HS-5 (cell line): ENCODE data around the gene ILDR2.

Experiments
- DNase-seq: peaks from one replicate; pipeline ENCODE4 v3.0.0-alpha.2; 2012; ENCODE audit warnings: low read depth

ILDR2 gene

DNA sequence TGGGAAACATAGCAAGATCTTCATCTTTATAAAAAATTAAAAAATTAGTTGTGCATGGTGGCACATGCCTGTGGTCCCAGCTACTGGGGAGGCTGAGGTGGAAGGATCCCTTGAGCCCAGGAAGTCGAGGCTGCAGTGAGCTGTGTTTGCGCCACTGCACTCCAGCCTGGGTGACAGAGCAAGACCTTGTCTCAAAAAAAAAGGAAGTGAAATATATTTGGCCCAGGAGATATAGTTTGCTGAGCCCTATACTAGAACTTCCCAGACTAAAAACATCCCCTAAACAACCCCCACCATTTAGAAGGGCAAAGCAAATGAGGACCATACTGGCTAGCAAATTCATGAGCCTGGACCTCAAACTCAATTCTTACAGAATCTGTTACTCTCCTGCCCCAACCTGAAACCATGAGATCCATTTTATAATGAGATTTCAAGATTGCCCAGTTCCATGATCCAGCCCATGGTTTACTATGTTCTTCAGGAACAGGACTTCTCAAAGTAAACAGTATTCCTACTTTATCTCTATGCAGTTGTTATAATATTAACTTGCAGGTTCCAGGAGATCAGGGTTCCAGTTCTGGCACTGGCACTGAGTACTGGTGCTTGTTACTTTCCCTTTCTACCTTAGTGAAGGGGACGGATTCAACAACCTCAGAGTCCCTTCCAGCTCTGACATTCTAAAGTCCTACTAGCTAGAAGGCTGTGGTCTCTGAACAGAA, 50.4 kb downstream of the ILDR2 start:
- DNase-seq, result no peak

DNA sequence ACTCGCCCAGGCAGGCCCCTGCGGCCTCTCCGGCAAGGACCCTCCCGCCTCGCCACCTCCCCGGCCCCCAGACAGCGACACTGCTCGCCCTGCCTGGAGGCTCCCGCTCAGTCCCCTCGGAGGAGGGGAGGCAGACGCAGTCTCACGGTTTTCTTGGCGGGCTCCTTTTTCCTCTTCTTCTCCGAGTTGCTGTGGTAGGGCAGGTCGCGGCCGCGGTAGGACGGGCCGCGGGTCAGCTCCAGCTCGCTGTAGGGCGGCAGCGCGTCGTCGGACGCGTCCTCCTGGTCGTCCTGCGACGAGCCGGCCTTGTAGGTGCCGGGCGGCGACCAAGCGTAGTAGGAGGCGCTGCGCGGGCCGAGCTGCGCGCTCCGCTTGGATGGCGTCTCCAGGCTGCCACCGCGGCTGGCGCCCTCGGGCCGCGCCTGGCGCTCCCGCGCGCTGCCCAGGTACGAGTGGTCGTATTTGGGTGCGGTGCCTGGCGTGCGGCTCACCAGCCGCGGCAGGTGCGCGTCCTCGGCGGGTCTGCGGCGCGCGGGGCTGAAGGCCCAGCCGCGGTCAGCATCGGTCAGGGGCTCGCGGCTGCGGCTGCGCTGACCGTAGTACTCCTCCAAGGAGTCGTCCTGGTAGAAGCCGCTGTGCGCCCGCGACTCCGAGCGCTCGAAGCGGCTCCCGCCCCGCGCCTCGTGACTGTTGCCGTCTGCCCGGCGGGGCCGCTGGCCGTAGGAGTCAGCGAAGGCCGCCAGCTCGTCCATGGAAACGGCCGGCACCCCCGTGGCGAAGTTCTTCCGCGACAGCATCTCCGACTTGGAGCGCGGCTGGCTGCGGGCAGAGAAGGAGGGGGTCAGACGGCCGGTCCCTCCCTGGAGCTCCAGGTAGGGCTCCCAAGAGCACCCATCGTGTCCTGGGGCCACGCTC, 54.5 kb downstream of the ILDR2 start:
- no peak for DNase-seq

DNA sequence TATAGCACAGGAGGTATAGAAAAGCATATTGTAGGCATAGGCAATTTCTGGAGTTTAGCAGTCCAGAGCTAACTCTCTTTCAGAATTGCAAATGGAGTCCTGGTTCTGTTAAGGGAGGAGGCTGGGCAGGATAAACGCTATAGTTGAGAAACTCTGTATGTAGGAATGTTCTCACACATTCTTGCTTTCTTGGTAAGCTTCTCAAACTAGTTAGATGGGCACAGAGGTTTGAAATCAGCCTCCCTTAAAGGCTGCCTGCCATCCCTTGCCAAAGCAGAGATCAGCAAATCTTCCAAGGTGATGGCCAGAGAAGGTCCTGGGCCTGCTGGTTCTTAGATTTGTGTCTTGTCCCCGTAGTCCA, 56.4 kb downstream of the ILDR2 start:
- no peak for DNase-seq

DNA sequence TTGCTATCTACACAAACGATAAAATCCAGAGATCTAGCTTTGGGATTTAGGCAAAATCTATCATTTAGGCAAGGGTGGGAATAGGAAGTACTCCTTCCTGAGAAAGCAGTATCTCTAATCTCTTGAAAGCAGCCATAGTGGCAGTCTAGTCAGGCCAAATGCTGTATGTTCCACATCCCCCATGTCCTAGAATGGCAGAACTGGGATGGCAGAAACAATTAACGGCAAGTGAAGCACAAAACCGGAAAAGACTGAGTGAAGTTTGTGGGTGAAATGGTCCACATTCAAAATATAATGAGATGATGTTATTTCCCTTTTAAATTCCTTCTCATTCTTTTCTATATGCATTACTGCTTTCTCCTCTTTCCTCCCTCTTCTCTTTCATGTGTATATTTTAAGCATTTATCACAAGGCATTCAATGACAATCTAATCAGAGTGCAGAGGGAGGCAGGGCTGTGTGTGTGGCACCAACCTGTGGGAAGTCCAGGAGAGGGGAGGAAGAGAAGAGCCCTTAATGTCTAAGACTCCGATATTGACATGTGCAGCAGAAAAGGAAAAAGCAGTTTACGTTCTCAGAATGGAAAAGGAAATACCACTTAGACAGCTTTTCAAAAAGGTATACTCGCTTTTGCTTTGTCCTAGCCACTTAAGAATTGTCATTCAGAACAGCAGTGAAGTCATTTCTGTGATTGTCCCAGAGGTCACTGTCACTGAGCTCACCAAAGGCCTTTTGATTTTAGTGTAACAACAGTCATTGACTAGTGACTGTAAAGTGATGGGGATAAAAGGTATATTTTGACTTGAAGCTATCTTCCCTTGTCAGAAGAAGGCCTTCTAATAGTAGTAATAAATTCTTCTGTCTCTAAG, 57.0 kb downstream of the ILDR2 start:
- no peak for DNase-seq

DNA sequence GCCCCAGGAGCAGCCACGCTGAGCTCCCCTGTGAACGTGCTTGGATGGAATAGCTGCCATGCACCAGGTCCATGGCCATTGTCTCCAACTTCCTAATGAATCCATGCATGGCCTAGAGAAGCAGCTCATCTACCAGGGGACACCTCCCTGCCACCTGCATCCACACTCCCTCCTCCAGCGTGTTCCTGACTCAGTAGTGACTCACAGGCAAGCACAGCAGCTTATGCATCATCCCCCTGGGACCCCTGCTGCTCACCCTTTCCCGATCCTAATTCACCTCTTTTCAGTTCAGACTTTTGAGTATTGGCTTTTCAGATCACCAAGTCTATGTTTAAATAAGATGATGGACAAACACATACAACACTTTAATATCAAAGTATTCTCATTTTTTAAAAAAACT, 59.4 kb downstream of the ILDR2 start:
- no peak for DNase-seq

DNA sequence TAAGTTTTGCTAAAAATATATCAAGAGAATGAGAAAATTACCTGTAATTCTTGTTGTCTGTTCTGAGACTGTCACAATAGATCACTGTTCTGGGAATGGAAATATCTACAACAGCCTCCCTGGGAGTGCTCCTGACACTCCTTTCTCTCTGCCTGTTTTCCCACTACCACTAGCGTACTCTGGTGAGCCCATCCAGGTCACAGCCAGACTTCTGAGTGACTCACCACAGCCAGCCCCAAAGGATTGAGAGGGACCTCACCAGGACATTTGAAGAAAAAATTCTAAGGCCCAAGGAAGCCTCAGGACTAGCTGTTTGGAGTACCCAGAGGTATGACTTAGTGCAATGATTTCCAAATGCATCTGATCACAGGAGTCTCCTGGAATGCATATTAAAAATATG, 60.3 kb downstream of the ILDR2 start:
- DNase-seq, result no peak

DNA sequence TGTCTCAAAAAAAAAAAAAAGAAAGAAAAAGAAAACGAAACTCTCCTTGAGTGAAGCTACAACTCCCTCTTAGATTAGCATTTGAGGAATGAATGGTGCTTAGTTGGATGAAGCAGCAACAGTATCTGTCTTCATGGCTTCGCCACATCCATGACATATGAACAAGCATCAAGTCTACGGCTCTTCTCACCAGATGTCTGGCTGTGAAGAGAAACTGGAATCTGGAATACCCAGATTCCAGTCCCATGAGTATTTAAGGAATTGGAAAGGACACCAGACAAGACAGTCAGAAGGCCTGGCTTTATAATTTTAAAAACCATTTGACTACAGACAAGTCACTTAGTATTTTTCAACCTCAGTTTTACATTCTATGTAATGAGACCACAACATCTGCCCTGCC, 61.2 kb downstream of the ILDR2 start:
- DNase-seq, result no peak

DNA sequence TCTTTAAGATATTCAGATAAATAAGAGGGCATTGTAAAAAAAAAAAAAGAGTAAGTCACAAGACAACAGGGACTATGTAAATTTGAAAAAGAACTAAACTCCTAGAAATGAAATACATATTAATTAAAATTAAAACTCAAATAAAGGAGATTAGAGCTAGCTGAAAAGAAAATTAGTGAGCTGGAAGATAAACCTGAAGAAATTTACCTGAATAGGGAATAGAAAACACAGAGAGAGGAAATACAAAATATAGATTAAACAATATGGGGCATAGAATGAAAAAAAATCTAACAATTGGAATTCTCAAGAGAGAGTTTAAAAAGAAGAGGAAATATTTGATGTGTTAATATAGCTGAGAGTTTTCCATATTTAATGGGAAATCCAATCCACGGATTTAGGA, 63.7 kb downstream of the ILDR2 start:
- DNase-seq, result no peak

DNA sequence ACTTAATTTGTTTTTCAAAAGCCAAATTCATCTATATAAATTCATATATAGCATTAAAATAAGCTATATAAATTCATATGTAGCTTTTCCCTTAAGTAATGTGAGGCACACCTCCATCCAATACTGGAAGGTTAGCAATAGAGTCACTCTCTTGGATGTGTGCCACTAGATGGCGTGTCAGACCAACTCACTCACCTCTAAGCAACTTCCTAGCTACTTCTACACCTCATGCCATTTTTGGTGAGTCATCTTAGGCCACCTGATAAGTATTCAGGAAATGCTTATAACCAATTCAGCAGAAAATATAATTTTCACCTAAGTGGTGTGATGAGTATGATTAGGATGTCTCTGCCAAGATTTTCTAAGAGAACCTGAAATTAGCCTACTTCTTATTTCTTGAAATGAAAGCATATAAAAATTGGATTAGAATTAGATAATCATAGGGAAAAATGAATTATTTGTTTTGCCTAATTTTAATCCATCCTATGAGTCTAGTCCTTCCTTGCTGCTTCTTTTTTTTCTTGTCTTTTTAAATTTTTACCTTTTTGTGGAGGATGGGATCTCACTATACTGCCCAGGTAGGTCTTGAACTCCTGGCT, 64.8 kb downstream of the ILDR2 start:
- peak; percentile 60 for DNase-seq

DNA sequence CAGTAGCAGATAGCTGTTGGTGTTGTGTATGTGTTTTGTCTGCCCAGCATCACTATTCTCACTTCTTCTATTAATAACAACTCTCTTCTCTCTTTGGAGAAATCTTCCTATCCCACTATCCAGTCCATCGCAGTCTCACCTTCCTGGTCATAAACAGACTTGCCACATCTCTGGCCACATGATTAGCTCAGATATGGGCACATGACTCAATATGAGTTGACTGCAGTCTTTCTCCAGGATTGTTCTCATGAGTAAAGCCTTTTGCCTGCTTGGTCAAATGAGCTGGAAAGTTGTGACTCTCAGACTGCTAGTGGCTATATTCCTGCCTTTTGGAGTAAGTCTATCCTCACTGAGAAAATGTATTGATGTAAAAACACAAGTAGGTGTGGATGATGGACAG, 66.4 kb downstream of the ILDR2 start:
- DNase-seq, result no peak

DNA sequence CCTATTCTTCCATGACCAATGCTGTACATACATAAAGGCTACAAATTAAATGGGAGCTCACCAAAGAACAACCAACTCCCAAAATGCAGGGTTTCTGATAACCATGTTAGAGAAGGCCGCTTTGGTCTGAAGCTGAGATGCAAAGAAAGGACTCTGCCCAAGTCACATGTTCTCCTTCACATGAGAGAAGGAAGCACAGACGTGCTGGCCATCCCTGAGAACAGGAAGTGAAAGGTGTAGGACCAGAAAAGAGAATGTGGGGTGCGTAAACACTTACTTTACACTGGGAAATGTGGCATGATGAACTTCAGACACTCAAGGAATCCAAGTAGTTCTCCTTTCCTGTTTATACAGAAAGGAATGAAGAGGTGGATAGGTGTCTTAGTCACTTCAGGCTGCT, 67.6 kb downstream of the ILDR2 start:
- no peak for DNase-seq

DNA sequence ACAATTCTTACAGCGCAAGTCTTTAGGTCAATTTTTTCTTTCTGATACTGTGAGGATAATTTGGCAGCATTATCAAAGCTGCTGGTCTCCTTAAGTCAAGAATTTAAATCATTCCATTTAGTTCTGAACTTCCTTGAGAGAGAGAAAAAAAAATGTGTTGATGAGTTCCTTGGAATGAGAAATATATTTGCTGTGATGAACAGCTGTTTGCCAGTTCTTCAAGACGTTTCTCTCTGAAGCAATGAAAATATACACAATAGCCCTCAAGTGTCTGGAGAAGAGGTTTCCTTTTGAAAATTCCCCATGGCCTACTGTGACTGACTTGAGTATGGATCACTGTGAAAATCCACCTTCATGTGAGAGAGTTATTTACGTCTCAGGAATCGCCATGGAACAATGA, 68.3 kb downstream of the ILDR2 start:
- no peak for DNase-seq

DNA sequence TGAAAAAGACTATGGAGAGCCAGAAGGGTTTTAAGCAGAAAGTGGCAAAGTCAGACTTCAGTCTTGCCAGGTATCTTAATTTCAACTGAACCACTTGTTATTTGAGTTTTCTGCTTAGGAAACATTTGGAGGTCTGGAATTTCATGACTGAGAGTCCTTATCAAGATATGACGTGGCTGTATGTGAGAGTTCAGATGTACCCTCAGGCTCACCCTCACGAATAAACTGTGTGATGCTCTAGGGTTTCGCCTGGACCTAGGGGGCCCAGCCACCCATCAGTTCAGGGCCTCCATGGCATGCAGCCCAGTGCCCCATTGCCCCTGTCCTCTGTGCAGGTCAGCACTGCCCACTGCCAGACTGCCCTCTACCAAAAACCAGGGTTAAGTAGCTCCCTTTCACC, 68.7 kb downstream of the ILDR2 start:
- DNase-seq, result no peak

DNA sequence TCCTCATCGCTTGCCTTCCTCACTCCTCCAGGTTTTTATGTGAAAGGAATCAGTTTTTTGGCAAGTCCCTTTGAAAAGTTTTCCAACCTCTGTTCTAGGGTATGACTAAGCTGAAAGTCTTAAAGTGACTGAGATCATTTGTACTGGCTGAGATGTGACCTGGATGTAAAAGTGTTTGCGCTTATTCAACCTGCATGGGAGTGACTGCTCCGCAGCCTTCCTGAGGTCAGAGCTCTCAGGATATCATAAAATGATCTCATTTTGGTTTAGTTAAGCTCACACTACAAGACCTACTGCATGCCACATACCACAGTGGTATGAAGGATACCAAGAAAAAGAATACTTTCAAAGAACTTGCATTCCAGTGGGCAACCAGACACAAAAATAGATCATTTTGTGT, 69.4 kb downstream of the ILDR2 start:
- peak; percentile 14 for DNase-seq

DNA sequence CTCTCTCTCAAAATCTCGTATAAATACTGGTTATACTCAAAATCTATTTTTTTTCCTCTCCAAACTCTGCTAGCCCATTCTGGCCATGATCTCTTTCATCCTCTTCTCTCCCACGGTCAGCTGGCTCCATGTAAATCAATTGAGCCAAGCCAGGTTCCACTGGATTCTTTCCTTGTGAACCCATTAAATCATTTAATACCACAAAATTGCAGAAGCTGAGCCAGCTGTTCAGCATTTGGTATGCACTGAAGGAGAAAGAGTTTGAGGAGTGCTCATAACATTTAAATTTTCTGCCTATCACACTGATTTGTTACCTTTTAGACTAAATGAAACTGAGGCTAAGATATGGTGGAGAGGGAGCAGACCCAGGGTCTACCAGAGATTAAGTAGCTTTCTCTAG, 70.2 kb downstream of the ILDR2 start:
- no peak for DNase-seq

DNA sequence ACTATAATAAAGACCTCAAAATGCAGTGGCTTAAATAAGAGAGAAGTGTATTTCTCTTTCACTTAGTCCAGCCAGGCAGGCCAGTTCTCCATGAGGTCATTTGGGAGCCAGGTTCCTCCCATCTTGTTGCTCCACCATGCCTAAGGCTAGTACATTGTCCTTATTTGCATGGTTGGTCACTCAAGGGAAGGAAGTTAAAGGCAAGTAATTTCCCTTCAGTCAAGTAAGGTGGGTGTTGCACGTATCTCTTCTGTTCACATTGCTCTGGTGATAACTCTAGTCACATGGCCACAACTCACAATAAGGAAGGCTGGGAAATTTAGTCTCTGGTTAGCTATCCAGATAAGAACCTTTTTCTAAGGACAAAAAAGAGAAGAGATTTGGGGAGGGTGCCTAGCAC, 72.1 kb downstream of the ILDR2 start:
- DNase-seq, result no peak

DNA sequence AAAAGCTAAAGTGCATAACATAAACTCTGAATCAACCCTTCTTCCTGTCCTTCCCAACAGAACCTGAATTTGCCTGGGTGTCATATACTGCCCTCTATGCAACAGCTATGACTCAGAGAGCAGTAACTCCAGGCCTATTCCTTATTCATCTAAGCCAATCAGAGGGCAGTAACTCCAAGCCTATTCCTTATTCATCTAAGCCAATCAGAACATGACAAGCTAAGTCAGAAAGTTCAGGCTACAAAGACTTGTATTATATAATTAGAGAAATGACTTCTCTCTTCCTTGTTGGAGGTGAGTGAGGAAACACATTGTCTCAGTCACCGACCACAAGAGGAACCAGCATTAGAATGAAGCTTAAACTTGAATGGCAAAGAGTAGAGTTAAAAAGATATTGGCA, 73.1 kb downstream of the ILDR2 start:
- DNase-seq, result no peak

DNA sequence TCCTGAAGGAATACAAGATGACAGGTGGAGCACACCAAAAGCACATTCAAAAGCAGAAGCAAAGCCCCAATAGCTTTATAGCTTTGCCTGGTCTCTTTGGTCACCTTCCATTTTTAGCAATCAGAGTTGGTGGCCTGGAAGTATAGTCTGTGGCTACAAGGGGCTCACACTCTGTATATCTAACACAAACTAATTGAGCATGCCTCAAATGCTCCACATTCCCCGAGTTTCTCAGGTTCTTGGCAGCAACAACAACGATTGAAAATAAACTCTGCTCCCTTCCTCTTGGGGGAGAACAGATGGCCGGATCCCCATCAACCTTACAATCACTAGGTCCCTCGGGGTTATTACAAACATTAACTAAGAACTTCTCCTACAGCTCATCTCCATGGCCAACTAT, 74.4 kb downstream of the ILDR2 start:
- no peak for DNase-seq

DNA sequence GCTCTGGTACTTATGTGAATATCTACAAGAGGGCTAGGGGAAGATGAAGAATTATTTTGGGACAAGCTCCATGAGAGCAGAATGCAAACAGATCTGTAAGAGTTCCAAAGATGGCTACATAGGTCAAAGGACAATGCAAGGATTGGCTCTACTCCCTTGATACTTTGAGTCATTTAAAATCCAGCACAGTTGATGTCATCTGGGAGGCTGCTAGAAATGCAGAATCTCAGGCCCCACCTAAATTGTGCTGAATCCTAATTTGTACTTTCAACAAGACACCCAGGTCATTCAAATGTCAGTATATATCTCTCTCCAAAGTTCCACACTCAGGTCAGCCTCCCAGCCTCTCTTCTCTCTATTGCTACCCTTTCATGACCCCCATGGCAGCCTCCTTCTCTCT, 75.6 kb downstream of the ILDR2 start:
- DNase-seq, result no peak

DNA sequence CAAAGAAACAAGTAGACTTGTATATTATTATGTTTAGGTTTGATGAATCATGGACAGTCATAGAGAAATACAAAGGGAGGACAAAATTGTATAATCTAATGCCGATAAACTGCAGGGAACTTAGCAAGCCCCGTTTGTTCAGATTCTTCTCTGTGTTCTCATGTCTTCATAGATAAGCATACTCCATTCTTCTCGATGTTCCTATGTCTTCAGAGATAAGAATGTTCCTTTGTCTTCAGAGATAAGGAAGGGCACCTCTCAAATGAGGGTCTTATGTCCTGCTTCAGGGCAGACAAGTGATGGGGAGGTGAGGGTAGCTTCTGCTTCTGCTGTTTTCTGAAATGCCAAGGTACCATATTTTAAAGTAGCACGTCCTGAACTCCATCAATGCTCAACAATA, 79.6 kb downstream of the ILDR2 start:
- no peak for DNase-seq

DNA sequence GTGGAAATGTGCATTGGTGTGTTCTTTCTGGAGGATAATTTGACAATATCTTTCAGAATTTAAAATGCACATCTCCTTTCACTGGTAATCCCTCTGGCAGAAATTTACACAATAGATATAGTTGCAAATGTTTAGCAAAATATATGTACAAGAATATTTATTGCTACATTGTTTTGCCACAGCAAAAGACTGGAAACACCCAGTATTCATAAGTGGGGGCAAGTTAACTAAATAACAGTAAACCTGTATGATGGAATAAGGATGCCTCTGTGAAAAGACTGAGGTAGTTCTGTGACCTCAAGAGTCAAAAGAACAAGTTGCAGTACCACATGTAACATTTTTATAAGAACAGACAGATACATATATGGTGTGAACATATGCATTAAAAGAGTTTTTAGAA, 85.6 kb downstream of the ILDR2 start:
- DNase-seq, result no peak

DNA sequence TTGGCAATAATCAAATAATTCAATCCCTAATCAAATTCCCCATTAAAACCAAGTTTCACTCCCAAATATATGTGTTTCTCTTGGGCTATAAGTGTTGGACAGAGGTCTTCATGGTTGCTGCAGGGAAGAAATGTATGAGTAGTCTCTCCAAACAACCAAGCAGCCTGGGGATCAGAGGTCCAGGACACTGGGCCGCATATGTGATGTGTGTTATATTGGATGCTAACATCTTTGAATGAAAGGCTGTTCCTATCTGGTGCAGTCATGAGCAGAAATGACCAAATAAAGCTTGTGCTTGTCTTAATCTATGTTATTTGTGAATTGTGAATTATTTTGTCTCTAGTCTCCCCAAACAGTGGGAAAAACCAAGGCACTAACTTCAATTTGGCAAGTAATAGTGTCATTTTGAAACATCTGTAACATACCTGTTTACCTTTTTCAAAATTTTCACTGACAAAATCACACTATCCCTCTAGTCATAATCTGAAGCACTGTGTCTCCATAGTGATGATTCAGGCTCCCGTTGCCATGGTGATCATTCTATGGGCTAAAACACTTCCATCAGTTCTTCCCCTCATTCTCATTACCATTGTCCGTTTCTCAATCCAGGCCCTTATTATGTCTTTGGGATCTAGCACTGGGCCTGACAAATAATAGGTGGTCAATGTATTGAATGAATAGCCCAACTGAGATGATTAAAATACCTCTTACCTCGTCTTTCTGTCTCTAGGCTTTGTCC, 86.8 kb downstream of the ILDR2 start:
- no peak for DNase-seq
